ENCODE data around the gene FBXO46. TPM values are rescaled to one million over a fixed set of nuclear protein-coding genes. Genes with fewer than 3 reads are reported as not detected.

The FBXO46 gene
- total RNA-seq, 1 donor from 2014 or later = 16.5 TPM

GRCh38 chr19:45715139-45715538 lies 15.6 kb downstream of the FBXO46 start:
- Histone ChIP-seq H3K27ac (no peak overlapping the region), H3K4me1 (peaks cover 15% of the 10 kb centered on the region), H3K27me3 (no peaks in the 10 kb centered on the region), H3K36me3 (peaks cover 17% of the 10 kb centered on the region), H3K4me3 (no peak overlapping the region), H3K9me3 (no peaks in the 10 kb centered on the region)
- intact Hi-C loops (cut with DNase I) = no loop called here
- ATAC-seq (no peak), DNase-seq (no peak)
- TF ChIP-seq CTCF (IDR thresholded peaks at IDR 0.05) = no peak

- peaks cover 17% of the 10 kb centered on the region for H3K36me3 ChIP-seq
- H3K27ac ChIP-seq = no peak overlapping the region
- intact Hi-C loops (cut with DNase I) = no loop called here
- peaks cover 11% of the 10 kb centered on the region for H3K4me1 ChIP-seq
- no peak overlapping the region for H3K4me3 ChIP-seq
- ATAC-seq (no peak), DNase-seq (no peak)
- no peaks in the 10 kb centered on the region for H3K9me3 ChIP-seq
- no peak for TF ChIP-seq CTCF (IDR thresholded peaks at IDR 0.05)
- H3K27me3 ChIP-seq = no peaks in the 10 kb centered on the region
Observed at GRCh38 chr19:45713141-45713540, 17.6 kb downstream of the FBXO46 start.

GRCh38 chr19:45712699-45713067 lies 18.0 kb downstream of the FBXO46 start:
- H3K27ac ChIP-seq = no peak overlapping the region
- intact Hi-C loops (cut with DNase I) = no loop called here
- no peak for ATAC-seq
- no peak for TF ChIP-seq CTCF (IDR thresholded peaks at IDR 0.05)
- DNase-seq = no peak
- no peak overlapping the region for H3K4me3 ChIP-seq
- no peaks in the 10 kb centered on the region for H3K27me3 ChIP-seq
- H3K9me3 ChIP-seq = no peaks in the 10 kb centered on the region
- peaks cover 17% of the 10 kb centered on the region for H3K36me3 ChIP-seq
- H3K4me1 ChIP-seq = peaks cover 8% of the 10 kb centered on the region

- ATAC-seq (no peak), DNase-seq (no peak)
- Histone ChIP-seq H3K9me3 (no peaks in the 10 kb centered on the region), H3K27me3 (no peaks in the 10 kb centered on the region), H3K36me3 (peaks cover 17% of the 10 kb centered on the region), H3K4me3 (no peak overlapping the region), H3K27ac (no peak overlapping the region), H3K4me1 (peaks cover 8% of the 10 kb centered on the region)
- no peak for TF ChIP-seq CTCF (IDR thresholded peaks at IDR 0.05)
- intact Hi-C loops (cut with DNase I) = no loop called here
Observed at GRCh38 chr19:45711851-45712698, 18.6 kb downstream of the FBXO46 start.

GRCh38 chr19:45710356-45711130 lies 20.2 kb downstream of the FBXO46 start:
- H3K27me3 ChIP-seq = no peaks in the 10 kb centered on the region
- no peak overlapping the region for H3K27ac ChIP-seq
- no peaks in the 10 kb centered on the region for H3K9me3 ChIP-seq
- intact Hi-C loops (cut with DNase I) = no loop called here
- peaks cover 17% of the 10 kb centered on the region for H3K36me3 ChIP-seq
- no peaks in the 10 kb centered on the region for H3K4me1 ChIP-seq
- no peak for TF ChIP-seq CTCF (IDR thresholded peaks at IDR 0.05)
- H3K4me3 ChIP-seq = no peak overlapping the region
- DNase-seq (no peak), ATAC-seq (no peak)
